B cell (primary cell): ENCODE measurements around the gene ZFP57. TPM values are rescaled to one million over a fixed set of nuclear protein-coding genes. Genes with fewer than 3 reads are reported as not detected.

ENCODE experiments used
- ATAC-seq: fragments of 200-7000 bp; cut with Tn5 transposase; one replicate; pipeline ENCODE4 v1.10.0; 2021; ENCODE audit warnings: low read depth, mild to moderate bottlenecking, moderate number of reproducible peaks, moderate library complexity
- CTCF ChIA-PET: fragments of 350-600 bp; sonication (Branson Sonifier 250); formaldehyde crosslinking; loops from one replicate; lab custom pipeline; 2021; ENCODE audit warnings: antibody characterized with exemption, inconsistent platforms; lab: Charles Lee
- POLR2A ChIA-PET: fragments of 350-600 bp; sonication (Branson Sonifier 250); formaldehyde crosslinking; loops from one replicate; lab custom pipeline; 2021; ENCODE audit warnings: antibody characterized with exemption; lab: Charles Lee
- DNase-seq: peaks from one replicate; pipeline ENCODE4 v3.0.0; 2013
- H2AFZ ChIP-seq: 2 replicates; pipeline ENCODE4 v1.6.1; 2012; ENCODE audit warnings: mild to moderate bottlenecking, low read depth, low read length; ENCODE audit not compliant: insufficient read depth, poor library complexity, severe bottlenecking
- H3K27ac ChIP-seq, 2 donors: 1 replicate in 1 of 2; 2 replicates in 1 of 2; pipeline ENCODE4 v1.5.1; 2012 to 2013; ENCODE audit warnings: low read length in 2 of 2, mild to moderate bottlenecking in 2 of 2, moderate library complexity in 1 of 2
- H3K27me3 ChIP-seq, 4 experiments: fragments of 200-600 bp in 1 of 4; sonication (generic) in 1 of 4; replicated peaks in 1 of 4; 1 replicate in 2 of 4; 2 replicates in 2 of 4; pipeline versions ENCODE4 v1.6.1 to v1.7.0; 2013 to 2016; ENCODE audit warnings: low read length in 3 of 4, mild to moderate bottlenecking in 2 of 4, mixed read lengths in 1 of 4, moderate library complexity in 1 of 4; ENCODE audit not compliant: insufficient read depth in 4 of 4, control insufficient read depth in 3 of 4; ENCODE audit errors: control extremely low read depth in 1 of 4
- H3K36me3 ChIP-seq, 2 experiments: replicated peaks in 1 of 2; 1 replicate in 1 of 2; 2 replicates in 1 of 2; pipeline versions ENCODE4 v1.6.1 to v1.7.1; 2013; ENCODE audit warnings: low read length in 1 of 2; ENCODE audit not compliant: insufficient read depth in 2 of 2, control insufficient read depth in 1 of 2; ENCODE audit errors: control extremely low read depth in 1 of 2, extremely low read depth in 1 of 2
- H3K4me1 ChIP-seq, 2 donors: fragments of 200-600 bp in 1 of 2; sonication (generic) in 1 of 2; 1 replicate in 1 of 2; 2 replicates in 1 of 2; pipeline versions ENCODE4 v1.5.1 to v1.6.1; 2013 to 2017; ENCODE audit warnings: low read length in 2 of 2; ENCODE audit not compliant: control insufficient read depth in 2 of 2, insufficient read depth in 2 of 2
- H3K4me2 ChIP-seq: replicated peaks from 2 replicates; pipeline ENCODE3; 2012; ENCODE audit warnings: mild to moderate bottlenecking, low read depth, low read length; ENCODE audit not compliant: poor library complexity, severe bottlenecking
- H3K4me3 ChIP-seq, 5 experiments: fragments of 200-600 bp in 1 of 5; sonication (generic) in 1 of 5; 1 replicate in 3 of 5; 2 replicates in 2 of 5; pipeline versions ENCODE4 v1.5.1 to v1.7.0; 2011 to 2016; ENCODE audit warnings: low read length in 4 of 5, mild to moderate bottlenecking in 4 of 5, low read depth in 2 of 5, control low read depth in 1 of 5, moderate library complexity in 1 of 5; ENCODE audit not compliant: insufficient read depth in 1 of 5; ENCODE audit errors: control extremely low read depth in 1 of 5, extremely low read depth in 1 of 5
- H3K79me2 ChIP-seq: fragments of 200-600 bp; sonication (generic); one replicate; pipeline ENCODE4 v1.6.0; 2016; ENCODE audit warnings: low read length; ENCODE audit not compliant: control insufficient read depth, insufficient read depth
- H3K9ac ChIP-seq: fragments of 200-600 bp; sonication (generic); 2 replicates; pipeline ENCODE4 v1.6.1; 2017; ENCODE audit warnings: mild to moderate bottlenecking, low read length, moderate library complexity
- H3K9me3 ChIP-seq, 3 donors: one replicate each; pipeline versions ENCODE4 v1.6.1 to v1.7.1; 2013; ENCODE audit warnings: low read length in 2 of 3; ENCODE audit not compliant: control insufficient read depth in 2 of 3, insufficient read depth in 1 of 3; ENCODE audit errors: control extremely low read depth in 1 of 3
- H4K20me1 ChIP-seq: 2 replicates; pipeline ENCODE4 v1.6.0; 2012; ENCODE audit warnings: mild to moderate bottlenecking, low read length; ENCODE audit not compliant: insufficient read depth, control insufficient read depth, poor library complexity, severe bottlenecking
- H3K27ac Mint-ChIP-seq: one replicate; pipeline ENCODE4 v1.8.0; 2021; ENCODE audit warnings: mixed read lengths
- H3K27me3 Mint-ChIP-seq: one replicate; pipeline ENCODE4 v1.8.0; 2021; ENCODE audit warnings: mixed read lengths
- H3K4me1 Mint-ChIP-seq: one replicate; pipeline ENCODE4 v1.8.0; 2021; ENCODE audit warnings: mixed read lengths
- H3K4me3 Mint-ChIP-seq: one replicate; pipeline ENCODE4 v1.8.0; 2021; ENCODE audit warnings: mixed read lengths
- H3K9me3 Mint-ChIP-seq: one replicate; pipeline ENCODE4 v1.8.0; 2022; ENCODE audit warnings: mixed read lengths; ENCODE audit not compliant: insufficient read depth
- CTCF ChIP-seq: fragments of 200-600 bp; IDR thresholded peaks from one replicate; pipeline ENCODE4 v1.8.0; 2022; ENCODE audit warnings: antibody characterized with exemption, mild to moderate bottlenecking
- EZH2 ChIP-seq: IDR thresholded peaks from 2 replicates; pipeline ENCODE4 v1.6.1; 2012; ENCODE audit warnings: borderline replicate concordance, low read depth, mild to moderate bottlenecking, moderate library complexity, low read length; ENCODE audit not compliant: insufficient read depth, poor library complexity, severe bottlenecking
- WGBS: methylation state at CpG from one replicate; pipeline ENCODE4 v1.1.5; 2013; ENCODE audit warnings: missing lambda C conversion rate; ENCODE audit not compliant: insufficient coverage; 5-methylcytosine and 5-hydroxymethylcytosine counted together
- intact Hi-C: fragments of 100-400 bp; cut with micrococcal nuclease; formaldehyde crosslinking; loops from one replicate; pipeline ENCODE4 v1.10.0; 2022
- polyA plus RNA-seq: library from polyadenylated mRNA; depleted of rRNA; stranded (reverse); fragments of >200 nt; gene quantifications from 2 replicates; pipeline ENCODE4 v1.2.3, GENCODE V29; 2012
- total RNA-seq, 2 donors: library from RNA; stranded (reverse); fragments of 120-200 nt in 1 of 2; gene quantifications; 1 replicate in 1 of 2; 2 replicates in 1 of 2; pipeline versions ENCODE4 v1.2.3 to v1.2.4, GENCODE V29; 2013 to 2022

ZFP57 gene
- total and polyA plus RNA-seq, 2 donors (not counting 1 experiment from before 2014, with no cell fraction given) = 0.39 to 5.0 TPM

- TF ChIP-seq CTCF = peak; percentile 45
- no peak for TF ChIP-seq EZH2
- H3K4me2 ChIP-seq = peak overlapping the region; percentile 19
- H3K27ac ChIP-seq = no peak overlapping the region
- ATAC-seq (peak; percentile 41), DNase-seq (peak; percentile 85)
- 27% methylated on average over 16 of the region's 17 CpGs for WGBS
- intact Hi-C loops = no loop called here
- H3K27me3 ChIP-seq = peaks cover 0 to 17% (median 7%) of the 10 kb centered on the region in 4 experiments
- no peaks in the 10 kb centered on the region for H3K79me2 ChIP-seq
- Mint-ChIP-seq H3K9me3 (no peaks in the 10 kb centered on the region), H3K27me3 (peaks cover 37% of the 10 kb centered on the region), H3K4me3 (no peak overlapping the region), H3K27ac (no peak overlapping the region), H3K4me1 (no peaks in the 10 kb centered on the region)
- H3K9me3 ChIP-seq = peaks cover 0 to 9% (median 0%) of the 10 kb centered on the region in 3 donors
- H3K9ac ChIP-seq = no peak overlapping the region
- no peak overlapping the region for H3K4me3 ChIP-seq
- ChIA-PET POLR2A (no interaction called here), CTCF (interaction anchor here (0.6 to 1.8 kb wide), 5 partner anchors 23 to 761 kb away, joined by 3 to 5 read pairs (median 3); no protein-coding TSS in a partner anchor)
- H4K20me1 ChIP-seq = no peaks in the 10 kb centered on the region
- peak overlapping the region; percentile 8 for H2AFZ ChIP-seq
- H3K36me3 ChIP-seq = no peaks in the 10 kb centered on the region
- peaks cover 3 to 13% of the 10 kb centered on the region in 2 donors for H3K4me1 ChIP-seq
Observed at GRCh38 chr6:29702519-29703103, 21.7 kb upstream of the ZFP57 start.
